Neural cell (in vitro differentiated cells): ENCODE data around the gene FOLR2.

ENCODE experiments used
- EZH2 ChIP-seq: fragments of 200-600, 300-800 bp; shearing (Covaris generic), sonication (generic); IDR thresholded peaks from 2 replicates; pipeline ENCODE4 v1.6.1; 2014; ENCODE audit warnings: antibody characterized with exemption, low read length, borderline replicate concordance, mild to moderate bottlenecking; ENCODE audit not compliant: insufficient read depth, poor library complexity, severe bottlenecking
- RAD21 ChIP-seq: fragments of 450-650 bp; conservative IDR thresholded peaks from 2 replicates; pipeline ENCODE4 v1.6.1; 2014; ENCODE audit warnings: antibody characterized with exemption, mild to moderate bottlenecking, moderate library complexity
- REST ChIP-seq: IDR thresholded peaks from 2 replicates; pipeline ENCODE4 v1.6.1; 2012; ENCODE audit warnings: borderline replicate concordance
- TAF1 ChIP-seq: IDR thresholded peaks from 2 replicates; pipeline ENCODE4 v1.6.1; 2012; ENCODE audit warnings: low read depth
- TF ChIP-seq, protein P1 (sequence below): fragments of 450-650 bp; IDR thresholded peaks from 2 replicates; pipeline ENCODE4 v1.5.1; 2014; ENCODE audit warnings: antibody characterized with exemption, mild to moderate bottlenecking, moderate library complexity; ENCODE audit not compliant: poor library complexity, severe bottlenecking

DNA sequence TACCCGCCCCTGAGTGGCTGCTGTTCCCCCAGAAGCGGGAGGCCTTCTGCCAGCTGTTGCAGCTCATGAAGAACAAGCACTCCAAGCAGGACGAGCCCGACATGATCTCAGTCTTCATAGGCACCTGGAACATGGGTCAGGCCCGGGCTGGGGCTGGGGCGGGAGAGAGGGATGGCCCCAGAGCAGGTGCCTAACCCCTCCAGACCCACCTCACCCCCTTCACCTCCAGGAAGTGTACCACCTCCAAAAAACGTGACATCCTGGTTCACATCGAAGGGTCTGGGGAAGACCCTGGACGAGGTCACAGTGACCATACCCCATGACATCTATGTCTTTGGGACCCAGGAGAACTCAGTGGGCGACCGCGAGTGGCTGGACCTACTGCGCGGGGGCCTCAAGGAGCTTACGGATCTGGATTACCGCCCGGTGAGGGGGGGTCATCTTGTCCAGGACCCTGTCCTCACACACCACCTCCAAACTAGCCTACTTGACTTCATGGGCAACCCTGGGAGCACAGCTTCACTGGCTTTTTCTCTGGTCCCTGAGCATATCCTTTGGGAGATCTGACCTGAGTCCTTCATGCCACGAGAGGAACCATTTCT is 14.3 kb downstream of the FOLR2 start:
- TF ChIP-seq EZH2 (no peak), TAF1 (no peak), RAD21 (no peak), REST (no peak)
- TF ChIP-seq, protein P1, sequence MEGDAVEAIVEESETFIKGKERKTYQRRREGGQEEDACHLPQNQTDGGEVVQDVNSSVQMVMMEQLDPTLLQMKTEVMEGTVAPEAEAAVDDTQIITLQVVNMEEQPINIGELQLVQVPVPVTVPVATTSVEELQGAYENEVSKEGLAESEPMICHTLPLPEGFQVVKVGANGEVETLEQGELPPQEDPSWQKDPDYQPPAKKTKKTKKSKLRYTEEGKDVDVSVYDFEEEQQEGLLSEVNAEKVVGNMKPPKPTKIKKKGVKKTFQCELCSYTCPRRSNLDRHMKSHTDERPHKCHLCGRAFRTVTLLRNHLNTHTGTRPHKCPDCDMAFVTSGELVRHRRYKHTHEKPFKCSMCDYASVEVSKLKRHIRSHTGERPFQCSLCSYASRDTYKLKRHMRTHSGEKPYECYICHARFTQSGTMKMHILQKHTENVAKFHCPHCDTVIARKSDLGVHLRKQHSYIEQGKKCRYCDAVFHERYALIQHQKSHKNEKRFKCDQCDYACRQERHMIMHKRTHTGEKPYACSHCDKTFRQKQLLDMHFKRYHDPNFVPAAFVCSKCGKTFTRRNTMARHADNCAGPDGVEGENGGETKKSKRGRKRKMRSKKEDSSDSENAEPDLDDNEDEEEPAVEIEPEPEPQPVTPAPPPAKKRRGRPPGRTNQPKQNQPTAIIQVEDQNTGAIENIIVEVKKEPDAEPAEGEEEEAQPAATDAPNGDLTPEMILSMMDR: no peak
